Measurements from ENCODE around the gene ZNF789.
"Not testable (repeated sequence)": the region's sequence is repeated elsewhere in the genome, so short reads cannot be mapped to it uniquely, and the experiment has no call there.

Gene ZNF789

GRCh38 chr7:99472561-99473314 lies at the start of gene ZNF789:
TSS of gene ZNF789 (plus strand) at chr7:99472890. CDS start at chr7:99476457, 3,567 bp downstream.
- H3K4me3 ChIP-seq (replicated peaks; ENCODE audit: low read depth, low read length), result peak within 1 kb of the TSS; percentile 89
- TF ChIP-seq, protein P1, sequence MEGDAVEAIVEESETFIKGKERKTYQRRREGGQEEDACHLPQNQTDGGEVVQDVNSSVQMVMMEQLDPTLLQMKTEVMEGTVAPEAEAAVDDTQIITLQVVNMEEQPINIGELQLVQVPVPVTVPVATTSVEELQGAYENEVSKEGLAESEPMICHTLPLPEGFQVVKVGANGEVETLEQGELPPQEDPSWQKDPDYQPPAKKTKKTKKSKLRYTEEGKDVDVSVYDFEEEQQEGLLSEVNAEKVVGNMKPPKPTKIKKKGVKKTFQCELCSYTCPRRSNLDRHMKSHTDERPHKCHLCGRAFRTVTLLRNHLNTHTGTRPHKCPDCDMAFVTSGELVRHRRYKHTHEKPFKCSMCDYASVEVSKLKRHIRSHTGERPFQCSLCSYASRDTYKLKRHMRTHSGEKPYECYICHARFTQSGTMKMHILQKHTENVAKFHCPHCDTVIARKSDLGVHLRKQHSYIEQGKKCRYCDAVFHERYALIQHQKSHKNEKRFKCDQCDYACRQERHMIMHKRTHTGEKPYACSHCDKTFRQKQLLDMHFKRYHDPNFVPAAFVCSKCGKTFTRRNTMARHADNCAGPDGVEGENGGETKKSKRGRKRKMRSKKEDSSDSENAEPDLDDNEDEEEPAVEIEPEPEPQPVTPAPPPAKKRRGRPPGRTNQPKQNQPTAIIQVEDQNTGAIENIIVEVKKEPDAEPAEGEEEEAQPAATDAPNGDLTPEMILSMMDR (IDR thresholded peaks at IDR 0.05; ENCODE audit: low read depth, low read length, missing control alignments), result no peak
- DNase-seq (ENCODE audit: extremely low read depth, low read depth), result peak; percentile 66

DNA sequence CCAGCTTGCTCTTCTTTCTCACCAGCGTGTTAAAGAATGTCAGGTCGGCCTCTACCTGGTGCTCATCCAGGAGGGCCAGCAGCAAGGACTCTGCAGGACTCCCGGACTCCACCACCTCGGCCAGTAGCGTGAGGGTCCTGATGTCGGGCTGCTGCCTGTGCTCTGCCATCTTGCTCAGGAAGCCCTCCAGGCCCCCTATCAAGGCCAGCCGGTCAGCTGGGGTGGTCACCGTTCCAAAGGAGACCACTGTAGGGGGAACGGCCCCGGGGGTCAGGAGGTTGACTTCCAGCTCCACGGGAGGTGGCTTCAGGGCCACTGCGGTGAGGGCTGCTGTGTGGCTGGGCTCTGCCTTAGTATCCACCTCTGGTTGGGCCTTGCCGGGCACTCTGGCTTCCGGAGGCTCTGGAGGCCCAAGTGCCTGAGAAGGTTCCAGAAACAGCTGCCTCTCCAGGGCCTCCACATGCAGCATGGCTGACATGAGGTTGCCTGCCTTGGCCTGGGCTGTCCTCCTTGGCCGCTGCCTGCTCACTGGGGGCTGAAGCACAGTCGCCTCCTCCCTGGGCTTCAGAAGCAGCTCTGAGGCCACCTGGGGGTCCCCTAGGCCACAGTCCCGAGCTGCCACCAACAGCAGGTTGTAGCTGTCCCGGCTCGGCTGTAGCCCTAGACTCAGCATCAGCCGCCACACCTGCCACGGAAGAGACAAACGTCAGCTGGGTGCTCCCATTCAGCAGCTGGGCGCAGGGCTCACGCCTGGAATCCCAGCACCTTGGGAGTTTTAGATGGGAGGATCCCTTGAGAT lies 47.6 kb upstream of the ZNF789 start:
- DNase-seq (ENCODE audit: extremely low read depth, low read depth), result no peak
- no peak overlapping the region for H3K4me3 ChIP-seq (replicated peaks; ENCODE audit: low read depth, low read length)
- TF ChIP-seq, protein P1 (IDR thresholded peaks at IDR 0.05; ENCODE audit: low read depth, low read length, missing control alignments), result no peak

DNA sequence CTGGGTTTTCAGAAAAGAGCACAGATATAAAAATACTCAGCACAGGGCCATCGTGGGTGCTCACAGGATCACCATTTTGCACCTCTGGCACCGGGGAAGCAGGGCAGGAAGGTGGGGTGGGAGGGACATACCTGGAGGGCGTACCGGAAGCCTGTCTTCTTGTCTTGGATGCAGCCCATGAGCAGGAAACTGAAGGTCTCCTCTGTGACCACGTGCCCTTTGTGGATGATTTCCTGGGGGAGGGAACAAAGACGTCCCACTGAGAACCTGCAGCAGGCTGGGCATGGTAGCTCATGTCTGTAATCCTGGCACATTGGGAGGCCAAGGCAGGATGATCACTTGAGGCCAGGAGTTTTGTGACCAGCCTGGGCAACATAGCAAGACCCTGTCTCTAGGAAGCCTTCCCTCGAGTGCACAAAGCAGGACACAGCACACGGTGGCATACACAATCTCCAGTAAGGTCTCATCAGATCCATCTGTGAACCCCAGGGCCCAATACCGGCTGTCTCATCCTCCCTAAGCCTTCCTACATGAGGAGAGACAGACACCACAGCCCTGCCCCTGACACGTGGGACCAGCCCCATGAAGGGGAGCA lies 43.6 kb upstream of the ZNF789 start:
- TF ChIP-seq, protein P1 (IDR thresholded peaks at IDR 0.05; ENCODE audit: low read depth, low read length, missing control alignments), result no peak
- DNase-seq (ENCODE audit: extremely low read depth, low read depth), result no peak
- no peak overlapping the region for H3K4me3 ChIP-seq (replicated peaks; ENCODE audit: low read depth, low read length)

- DNase-seq (ENCODE audit: extremely low read depth, low read depth), result no peak
- no peak overlapping the region for H3K4me3 ChIP-seq (replicated peaks; ENCODE audit: low read depth, low read length)
- TF ChIP-seq, protein P1 (IDR thresholded peaks at IDR 0.05; ENCODE audit: low read depth, low read length, missing control alignments), result no peak
Measured at GRCh38 chr7:99429756-99430155, 42.9 kb upstream of the ZNF789 start.

GRCh38 chr7:99431756-99432540 lies 40.7 kb upstream of the ZNF789 start:
- DNase-seq (ENCODE audit: extremely low read depth, low read depth), result not testable (repeated sequence)

DNA sequence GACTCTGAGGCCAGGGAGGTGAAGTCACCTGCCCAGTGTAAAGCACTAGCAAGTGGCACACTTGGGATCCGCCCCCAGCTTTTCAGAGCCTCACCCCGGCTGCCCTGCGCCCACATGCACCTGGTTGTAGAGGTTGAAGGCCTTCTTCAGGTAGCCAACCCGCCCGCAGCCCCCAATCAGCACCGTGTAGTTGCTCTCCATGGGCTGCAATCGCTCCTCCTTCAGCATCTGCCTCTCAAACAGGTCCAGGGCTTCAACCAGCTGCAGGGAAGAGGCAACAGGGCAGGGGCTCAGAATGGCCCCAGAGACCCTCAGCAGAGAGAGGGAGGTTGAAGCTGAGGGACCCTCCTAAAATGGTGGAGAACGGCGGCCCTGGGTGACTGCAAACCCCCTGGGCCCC lies 39.5 kb upstream of the ZNF789 start:
- no peak overlapping the region for H3K4me3 ChIP-seq (replicated peaks; ENCODE audit: low read depth, low read length)
- DNase-seq (ENCODE audit: extremely low read depth, low read depth), result no peak
- TF ChIP-seq, protein P1 (IDR thresholded peaks at IDR 0.05; ENCODE audit: low read depth, low read length, missing control alignments), result no peak

More at GRCh38 chr7:99431756-99432540, 40.7 kb upstream of the ZNF789 start:
- not testable (repeated sequence) for H3K4me3 ChIP-seq (replicated peaks; ENCODE audit: low read depth, low read length)

All from HFF-Myc (cell line).